Activated CD4-positive, CD25-positive, alpha-beta regulatory T cell (primary cell): ENCODE results near the gene DHRS3.
"Not testable (repeated sequence)": the region's sequence is repeated elsewhere in the genome, so short reads cannot be mapped to it uniquely, and the experiment has no call there.

Experiments used
- DNase-seq, 4 experiments: peaks; one replicate each; lab custom pipeline; 2025; lab: John Stamatoyannopoulos, UW

Gene DHRS3

DNA sequence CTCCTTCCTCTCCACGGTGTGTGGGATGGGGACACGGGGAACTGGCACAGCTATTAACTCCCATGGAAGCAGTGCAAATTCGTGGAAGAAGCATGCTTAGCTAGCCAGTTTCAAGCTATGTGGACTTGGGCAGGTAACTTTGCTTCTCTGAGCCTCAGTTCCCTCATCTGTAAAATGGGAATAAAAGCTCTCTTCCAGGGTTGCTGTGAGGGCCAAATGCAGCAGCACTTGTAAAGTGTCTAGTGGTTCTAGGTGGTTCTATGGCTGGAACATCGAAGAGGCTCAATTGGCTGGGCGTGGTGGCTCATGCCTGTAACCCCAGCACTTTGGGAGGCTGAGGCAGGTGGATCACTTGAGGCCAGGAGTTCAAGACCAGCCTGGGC, 43.3 kb downstream of the DHRS3 start:
- no peak for DNase-seq

DNA sequence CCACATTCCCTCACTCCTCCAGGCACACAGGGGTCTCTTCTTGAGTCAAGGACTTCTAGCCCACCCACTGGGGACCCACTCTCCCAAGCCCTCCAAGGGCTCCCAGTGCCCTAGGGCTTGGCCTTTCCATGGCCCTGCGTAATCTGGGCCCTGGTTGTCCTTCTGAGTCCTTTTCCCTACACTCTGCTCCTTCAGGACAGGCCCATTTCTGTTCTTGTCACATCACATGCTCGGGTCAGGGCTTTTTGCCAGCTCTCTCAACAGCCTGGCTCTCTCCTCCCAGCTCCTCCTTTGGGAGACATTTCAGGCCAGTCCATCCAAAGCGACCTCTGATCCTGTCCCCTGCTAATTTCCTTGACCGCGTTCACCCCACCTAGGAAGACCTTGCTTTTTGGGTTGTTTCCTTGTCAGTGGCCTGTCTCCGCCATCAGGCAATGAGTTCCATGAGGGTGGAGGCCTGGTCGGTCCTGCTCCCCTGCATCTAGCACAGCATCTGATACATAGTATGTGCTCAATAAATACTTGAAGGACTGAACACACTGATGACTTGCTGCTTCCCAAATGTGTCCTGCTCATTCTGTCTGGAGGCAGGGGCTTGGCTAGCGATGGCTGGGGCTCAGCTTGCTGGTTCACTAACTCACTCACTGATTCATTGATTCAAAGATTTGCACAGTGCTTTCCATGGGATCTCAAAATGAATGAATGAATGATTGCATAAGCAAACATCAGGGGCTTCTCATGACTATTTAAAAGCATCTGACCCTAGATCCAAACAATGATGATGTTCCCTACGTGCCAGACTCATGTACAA, 44.8 kb downstream of the DHRS3 start:
- no peak for DNase-seq

DNA sequence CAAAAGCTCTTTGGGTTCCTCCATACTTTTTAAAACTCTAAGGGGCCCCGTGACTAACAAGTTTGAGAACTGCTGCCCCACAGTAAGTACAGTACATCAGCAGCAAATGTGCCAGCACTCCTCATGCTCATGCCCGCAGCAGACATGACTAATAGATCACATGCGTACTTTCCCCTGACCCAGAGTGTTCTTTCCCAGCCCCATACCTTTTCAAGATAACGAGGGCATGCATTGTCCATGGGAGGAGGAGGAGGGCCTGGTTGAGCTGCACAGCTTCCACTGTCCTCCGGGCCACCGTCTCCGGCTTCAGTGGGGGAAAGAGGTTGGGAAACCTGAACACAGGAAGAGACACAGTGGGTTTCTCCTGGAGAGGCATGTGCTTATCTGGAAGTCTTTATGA, 45.5 kb downstream of the DHRS3 start:
- DNase-seq, result no peak

DNA sequence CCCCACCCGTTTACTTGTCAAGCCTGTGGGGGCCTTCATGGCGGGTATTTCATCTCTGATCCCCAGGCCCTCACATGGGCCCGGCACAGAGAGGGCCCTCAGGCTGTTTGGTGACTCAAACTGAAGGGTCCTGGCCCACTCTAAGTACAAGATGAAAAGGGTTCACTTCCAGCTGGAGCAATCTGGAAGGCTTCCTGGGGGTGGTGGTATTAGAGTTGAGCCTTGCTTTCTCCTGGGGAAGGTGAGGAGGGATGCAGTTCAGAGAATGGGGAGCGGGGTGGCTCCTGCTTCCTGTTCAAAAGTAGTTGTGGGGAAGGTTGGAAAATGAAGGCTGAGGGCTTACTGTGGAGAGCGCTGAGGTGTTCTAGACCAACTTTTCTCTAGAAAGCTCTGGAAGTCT, 47.7 kb downstream of the DHRS3 start:
- DNase-seq, result no peak

DNA sequence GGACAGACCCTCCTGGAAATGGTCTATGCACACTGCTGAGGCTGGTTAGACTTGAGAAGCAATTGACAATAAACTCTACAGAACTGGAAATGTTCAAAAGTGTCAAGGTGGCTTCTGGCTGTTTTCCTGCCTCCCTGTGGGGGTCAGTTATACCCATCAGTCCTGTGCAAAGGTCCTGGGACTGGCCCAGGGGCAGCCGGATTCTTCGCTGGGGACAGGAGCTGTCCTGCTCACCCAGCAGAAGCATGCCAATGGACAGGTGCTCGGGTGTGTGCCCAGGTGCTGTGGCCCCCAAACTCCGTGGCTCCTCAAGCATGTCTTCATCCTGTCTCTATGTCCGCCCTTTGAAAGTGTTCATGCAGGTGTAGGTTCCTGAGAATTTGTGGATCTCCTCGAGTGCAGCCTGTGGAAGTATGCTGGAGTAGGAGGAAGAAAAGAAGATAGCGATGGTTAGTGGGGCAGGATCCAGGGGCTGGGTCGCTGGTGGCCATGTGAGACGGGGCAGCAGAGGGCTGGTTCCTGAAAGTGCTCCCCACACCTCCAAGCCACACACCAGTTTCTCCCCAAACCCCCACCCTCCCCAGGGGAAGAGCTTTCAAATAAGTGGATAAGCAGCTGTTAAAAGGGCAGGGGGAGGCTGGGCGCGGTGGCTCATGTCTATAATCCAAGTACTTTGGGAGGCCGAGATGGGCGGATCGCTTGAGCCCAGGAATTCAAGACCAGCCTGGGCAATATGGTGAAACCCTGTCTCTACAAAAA, 49.8 kb downstream of the DHRS3 start:
- DNase-seq, result no peak

DNA sequence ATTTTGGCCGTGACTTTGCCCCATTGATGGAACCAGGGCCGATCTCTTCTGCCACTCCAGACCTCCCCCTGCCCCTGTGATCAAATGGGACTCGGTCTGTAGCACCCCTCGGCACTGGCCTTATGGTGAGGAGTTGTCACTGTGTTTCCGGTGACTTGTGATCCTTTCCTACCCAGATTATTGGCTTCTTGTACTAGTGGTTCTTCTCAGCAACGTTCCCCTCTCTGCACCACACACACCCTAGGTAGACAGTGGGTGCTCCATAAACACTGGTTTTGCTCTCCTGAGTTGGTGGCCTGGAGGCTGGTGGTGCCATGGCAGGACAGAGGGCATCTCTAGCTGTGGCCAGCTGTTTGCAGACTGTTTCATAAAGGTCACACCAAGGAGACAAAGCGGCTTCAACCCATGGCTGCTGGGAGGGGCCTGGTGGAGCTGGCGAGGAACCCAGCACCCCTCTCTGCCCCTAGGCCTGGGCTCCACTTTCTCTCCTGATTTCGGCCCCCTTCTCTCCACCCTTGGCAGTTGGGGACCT, 50.7 kb downstream of the DHRS3 start:
- DNase-seq, result no peak

DNA sequence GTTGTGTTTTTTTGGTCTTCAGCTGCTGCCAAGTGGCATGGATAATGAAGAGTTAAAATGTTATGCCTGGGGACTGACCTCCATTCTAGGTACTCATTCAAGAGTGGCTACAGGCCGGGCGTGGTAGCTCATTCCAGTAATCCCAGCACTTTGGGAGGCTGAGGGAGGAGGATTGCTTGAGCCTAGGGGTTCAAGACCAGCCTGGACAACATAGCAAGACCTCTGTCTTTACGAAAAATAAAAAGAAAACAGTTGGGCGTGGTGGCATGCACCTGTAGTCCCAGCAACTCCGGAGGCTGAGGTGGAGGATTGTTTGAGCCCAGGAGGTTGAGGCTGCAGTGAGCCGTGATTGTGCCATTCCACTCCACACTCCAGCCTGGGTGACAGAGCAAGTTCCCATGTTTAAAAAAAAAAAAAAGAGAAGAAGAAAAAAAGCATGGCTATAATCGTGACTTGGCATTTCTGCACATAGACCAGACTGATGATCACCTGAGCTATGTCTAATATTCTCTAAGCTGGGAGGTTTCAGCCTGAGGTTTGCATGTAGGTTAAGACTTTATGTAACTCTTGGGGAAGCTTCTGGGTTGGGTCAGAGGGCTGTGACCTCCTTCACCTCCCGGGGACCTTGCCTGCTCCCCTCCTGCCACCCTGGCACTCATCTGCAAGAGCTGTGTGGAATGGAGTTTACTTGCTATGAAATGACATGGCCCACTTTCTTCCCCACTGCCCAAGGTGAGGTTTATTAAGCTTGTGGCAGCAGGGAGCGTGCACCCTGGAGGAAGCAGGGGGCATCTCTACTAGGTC, 51.3 kb downstream of the DHRS3 start:
- no peak for DNase-seq

DNA sequence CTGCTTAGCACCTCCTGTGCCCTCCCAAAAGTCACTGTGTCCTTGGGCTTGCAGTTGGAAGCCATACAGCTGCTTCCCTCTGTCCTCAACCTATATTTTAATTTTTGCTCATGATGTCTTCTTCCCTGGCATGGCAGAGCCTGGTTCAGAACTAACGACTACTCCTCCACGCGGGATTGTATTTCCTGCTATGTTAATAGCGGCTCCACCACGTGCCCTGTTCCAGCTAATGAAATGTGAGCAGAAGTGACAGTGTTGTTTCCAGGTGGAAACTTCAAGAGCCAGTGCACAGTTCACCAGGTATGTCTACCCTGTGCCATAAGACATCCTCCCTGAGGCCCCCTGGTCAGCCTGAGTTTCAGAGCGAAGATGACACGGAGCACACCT, 52.1 kb downstream of the DHRS3 start:
- no peak for DNase-seq

DNA sequence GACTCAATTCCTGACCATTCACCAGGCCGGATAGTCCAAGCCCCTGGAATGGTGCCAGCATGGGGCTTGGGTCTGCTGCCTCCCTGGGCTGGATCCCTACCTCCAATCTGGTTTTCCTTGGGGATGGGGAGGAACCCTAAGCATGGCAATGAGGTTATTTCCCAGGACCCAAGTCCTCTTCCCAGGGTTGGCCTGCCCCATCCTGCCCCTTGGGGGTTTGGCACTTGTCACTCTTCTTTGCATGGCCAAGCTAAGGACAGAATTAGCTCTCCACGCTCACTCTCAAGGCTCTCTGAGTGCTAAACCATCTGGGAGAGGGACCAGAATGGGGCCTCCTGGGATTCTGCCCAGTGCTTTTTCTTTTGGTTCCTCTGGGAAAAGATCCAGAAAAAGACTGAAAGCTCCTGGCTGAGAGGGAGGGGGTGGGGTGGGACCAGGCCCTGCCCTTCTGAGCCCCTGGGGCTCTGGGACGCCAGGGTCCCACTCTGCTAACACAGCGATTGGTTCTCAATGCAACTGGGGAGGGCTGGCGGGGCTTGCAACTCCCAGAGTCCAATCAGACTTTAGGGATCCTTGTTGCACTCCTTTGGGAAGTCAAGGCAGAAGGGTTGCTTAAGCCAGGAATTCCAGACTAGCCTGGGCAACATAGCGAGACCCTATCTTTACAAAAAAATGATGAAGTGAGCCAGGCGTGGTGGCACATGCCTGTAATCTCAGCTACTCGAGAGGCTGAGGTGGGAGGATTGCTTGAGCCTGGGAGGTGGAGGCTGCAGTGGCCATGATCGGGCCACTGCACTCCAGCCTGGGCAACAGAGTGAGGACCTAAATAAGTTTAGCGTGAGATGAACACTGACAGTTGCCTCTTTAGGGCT, 52.7 kb downstream of the DHRS3 start:
- DNase-seq, result no peak

DNA sequence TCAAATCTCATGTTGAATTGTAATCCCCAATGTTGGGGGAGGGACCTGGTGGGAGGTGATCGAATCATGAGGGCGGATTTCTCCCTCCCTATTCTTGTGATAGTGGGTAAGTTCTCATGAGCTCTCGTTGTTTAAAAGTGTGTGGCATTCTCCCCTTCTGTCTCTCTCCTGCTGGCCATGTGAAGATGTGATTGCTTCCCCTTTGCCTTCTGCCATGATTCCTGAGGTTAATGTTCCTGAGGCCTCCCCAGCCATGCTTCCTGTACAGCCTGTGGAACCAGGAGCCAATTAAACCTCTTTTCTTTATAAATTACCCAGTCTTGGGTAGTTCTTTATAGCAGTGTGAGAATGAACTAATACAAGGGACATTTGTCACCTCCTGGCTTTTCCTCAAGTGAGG, 53.8 kb downstream of the DHRS3 start:
- DNase-seq, result not testable (repeated sequence)

DNA sequence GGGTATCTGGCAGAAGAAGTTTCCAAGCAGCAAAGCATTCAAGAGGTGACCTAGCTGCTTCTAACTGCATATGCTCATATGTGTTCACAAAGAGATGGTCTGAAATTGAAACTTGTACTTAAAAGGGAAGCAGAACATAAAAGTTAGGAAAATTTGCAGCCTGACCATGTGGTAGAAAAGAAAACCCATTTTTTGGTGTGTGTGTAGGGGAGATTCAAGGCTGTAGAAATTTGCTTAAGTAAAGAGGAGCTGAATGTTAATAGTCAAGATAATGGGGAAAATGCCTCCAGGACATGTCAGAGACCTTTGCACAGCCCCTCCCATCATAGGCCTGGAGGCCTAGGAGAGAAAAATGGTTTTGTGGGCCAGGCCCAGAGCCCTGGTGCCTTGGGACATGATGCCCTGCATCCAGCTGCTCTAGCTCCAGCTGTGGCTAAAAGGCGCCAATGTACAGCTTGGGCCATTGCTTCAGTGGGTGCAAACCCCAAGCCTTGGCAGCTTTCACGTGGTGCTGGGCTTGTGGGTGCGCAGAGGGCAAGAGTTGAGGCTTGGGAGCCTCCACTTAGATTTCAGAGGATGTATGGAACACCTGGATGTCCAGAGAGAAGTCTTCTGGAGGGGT, 54.9 kb downstream of the DHRS3 start:
- DNase-seq, result no peak

DNA sequence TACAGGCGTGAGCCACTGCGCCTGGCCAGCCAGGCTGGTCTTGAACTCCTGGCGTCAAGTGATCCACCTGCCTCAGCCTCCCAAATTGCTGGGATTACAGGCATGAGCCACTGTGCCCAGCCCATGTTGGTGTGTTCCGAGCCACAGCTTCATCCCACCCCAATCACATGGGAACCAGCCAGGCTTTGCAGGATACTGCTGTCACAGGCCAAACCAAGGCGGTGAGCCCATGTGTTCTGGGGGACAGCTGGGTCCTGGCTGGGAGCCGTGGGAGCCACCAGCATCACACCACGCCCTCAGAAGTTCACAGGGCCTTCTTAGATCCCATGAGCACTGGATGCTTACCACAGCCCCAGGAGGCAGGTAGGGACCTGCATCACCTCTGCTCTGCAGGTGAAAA, 56.9 kb downstream of the DHRS3 start:
- DNase-seq, result no peak

DNA sequence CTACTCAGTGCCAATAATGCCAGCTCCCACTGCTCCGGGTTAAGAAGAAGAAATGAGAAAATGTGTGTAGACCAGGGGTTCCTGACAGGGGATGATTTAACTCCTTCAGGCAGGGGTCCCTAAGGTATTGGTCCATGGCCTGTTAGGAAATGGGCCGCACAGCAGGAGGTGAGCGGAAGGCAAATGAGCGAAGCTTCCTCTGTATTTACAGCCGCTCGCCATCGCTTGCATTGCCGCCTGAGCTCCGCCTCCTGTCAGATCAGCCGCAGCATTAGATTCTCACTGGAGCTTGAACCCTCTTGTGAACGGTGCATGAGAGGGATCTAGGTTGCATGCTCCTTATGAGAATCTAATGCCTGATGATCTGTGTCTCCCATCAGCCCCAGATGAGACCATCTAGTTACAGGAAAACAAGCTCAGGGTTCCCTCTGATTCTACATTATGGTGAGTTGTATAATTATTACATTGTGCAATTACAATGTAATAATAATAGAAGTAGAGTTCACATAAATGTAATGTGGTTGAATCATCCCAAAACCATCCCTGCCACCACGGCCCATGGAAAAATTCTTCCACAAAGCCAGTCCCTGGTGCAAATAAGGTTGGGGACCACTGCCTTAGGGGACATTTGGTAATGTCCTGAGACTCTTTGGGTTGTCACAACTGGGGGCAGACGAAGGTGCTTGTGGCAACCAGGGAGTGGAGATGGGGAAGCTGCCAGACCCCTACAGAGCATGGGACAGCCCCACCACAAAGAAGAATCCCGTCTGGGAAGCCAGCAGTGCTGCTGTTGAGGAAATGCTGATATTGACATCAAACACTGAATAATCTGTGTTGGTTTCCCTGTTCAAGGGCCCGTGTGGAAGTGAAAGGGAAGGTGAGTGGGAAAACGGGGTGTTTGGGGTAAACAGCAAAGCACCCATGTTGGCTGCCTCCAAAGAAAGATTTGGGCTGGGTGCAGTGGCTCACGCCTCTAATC, 60.8 kb downstream of the DHRS3 start:
- no peak for DNase-seq

DNA sequence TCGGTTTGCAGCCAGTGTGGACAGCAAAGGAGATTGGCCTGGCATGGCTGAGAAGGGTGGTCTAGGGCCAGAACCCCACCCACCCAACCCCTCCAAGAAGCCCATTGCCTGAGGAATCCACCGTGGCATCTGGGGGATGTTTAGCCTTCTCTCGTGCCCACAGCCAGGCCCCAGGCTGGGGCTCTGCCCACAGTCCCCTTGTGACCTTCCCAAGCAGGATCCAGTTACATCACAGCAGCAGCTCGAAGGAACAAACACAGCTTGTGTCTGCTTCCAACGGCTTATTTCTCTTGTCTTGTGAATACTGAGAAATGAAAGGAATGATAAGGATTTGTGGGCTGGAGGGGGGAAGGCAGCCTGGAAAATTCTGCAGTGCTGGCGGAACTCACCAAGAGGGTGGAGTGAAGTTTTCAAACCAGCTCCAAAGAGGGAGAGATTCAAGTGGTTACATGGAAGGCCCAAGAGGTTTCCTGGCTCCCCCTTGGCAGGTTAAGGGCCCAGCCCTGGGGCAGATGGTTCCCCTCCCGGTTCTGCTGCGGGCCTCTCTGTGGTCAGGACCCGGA, 61.6 kb downstream of the DHRS3 start:
- DNase-seq, result no peak

DNA sequence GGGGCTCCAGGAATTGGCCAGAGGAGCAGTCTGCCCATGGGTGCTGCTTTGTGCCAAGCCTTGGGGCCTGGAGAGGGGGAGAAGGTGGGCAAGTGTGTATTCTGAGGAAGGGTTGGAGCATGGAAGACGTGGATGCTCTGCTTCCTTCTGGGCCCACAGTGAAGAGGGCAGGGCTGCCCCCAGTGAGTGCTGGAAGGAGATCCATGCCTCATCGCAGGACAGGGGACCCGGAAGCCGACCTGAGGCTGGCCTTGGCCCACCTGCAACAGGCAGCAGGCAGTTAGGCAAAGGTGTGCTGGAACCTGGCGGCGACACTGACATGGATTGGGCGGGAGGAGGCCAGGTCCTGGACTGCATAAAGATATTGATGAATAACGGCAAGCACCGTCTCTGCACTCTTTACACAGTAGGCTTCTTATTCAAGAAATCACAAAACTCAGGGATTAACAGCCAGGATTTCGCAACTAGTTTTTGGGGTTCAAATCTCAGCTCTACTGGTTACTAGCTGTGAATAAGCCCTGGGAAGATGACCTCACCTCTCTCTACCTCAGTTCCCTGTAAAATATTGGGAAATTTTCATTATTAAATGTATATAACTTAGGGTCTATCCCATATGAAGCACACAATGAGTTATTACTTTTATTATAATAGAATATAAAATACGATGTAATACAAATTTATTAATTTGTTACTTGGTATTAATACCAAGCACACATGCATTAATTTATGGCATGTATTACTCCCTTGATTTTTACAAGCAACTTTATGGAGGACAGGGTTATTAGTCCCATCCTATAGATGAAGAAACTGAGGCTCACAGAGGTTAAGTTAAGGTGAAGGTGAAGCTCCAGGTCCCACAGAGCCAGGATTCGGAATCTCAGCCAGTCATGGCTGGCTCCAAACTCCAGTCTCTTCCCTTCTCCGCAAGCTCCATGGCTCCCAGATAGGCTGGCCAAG, 62.3 kb downstream of the DHRS3 start:
- DNase-seq, result no peak

DNA sequence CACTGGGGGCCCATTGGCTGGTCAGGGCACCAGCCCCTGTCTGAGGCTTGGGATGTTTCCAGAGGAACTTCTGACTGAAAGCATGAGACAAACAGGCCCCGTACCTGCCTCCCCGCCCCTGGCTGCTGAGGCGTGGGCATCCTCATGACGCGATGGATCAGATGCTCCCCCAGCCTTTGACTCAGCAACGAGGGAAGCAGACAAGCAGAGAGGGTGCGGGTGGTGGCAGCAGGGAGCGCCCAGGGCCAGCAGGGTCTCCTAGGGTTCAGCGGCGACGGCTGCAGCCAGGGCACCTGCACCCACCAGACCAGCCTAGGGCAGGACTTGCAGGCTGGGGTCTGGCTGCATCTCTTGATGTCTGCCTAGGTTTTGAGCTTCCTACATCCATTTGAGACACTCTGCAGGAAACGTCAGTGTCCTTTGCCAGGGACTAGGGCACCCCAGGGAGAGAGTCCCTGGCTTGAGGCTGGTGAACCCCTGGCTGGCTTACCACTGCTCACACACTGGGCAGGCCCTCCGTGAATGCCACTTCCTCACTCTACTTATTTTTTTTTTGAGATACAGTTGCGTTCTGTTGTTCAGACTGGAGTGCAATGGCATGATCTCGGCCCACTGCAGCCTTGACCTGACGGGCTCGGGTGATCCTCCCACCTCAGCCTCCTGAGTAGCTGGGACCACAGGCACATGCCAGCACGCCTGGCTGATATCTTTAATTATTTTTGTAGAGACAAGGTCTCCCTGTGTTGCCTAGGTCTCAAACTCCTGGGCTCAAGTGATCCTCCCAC, 63.3 kb downstream of the DHRS3 start:
- no peak for DNase-seq

DNA sequence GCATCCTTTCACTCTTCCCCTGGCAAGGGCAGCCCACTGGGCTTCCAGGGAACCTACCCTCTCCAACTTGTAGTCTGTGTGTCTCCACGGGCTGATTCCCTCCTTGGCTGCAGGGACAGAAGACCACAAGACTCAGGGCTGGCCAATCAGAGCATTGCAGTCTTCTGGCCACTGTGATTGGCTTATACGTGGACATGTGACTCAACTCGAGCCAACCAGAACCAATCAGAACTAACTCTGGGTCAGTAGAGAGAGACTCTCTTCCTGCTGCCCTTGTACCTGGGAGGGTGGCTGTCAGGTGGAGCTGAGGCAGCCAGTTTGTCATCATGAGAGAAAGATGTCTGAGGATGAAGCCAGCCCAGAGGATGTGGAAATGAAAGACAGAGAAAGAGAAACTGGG, 64.0 kb downstream of the DHRS3 start:
- no peak for DNase-seq
